Neural cell (in vitro differentiated cells): ENCODE results near the gene JAZF1.

ENCODE experiments used
- CTCF ChIP-seq: fragments of 450-650 bp; IDR thresholded peaks from 2 replicates; pipeline ENCODE4 v1.5.1; 2014; ENCODE audit warnings: antibody characterized with exemption, mild to moderate bottlenecking, moderate library complexity; ENCODE audit not compliant: poor library complexity, severe bottlenecking
- REST ChIP-seq: IDR thresholded peaks from 2 replicates; pipeline ENCODE4 v1.6.1; 2012; ENCODE audit warnings: borderline replicate concordance

GRCh38 chr7:28033386-28033785 is 147.2 kb downstream of the JAZF1 start:
- no peak for TF ChIP-seq CTCF
- TF ChIP-seq REST: no peak
